ENCODE results near the gene TBC1D22B. TPM values are rescaled to one million over a fixed set of nuclear protein-coding genes. Genes with fewer than 3 reads are reported as not detected.
A peak's percentile ranks its signal among the peaks of the same experiment; 100 is the strongest.
"Not testable (repeated sequence)": the region's sequence is repeated elsewhere in the genome, so short reads cannot be mapped to it uniquely, and the experiment has no call there.

TBC1D22B gene
- total RNA-seq, 1 donor from 2014 or later = 8.0 TPM

DNA sequence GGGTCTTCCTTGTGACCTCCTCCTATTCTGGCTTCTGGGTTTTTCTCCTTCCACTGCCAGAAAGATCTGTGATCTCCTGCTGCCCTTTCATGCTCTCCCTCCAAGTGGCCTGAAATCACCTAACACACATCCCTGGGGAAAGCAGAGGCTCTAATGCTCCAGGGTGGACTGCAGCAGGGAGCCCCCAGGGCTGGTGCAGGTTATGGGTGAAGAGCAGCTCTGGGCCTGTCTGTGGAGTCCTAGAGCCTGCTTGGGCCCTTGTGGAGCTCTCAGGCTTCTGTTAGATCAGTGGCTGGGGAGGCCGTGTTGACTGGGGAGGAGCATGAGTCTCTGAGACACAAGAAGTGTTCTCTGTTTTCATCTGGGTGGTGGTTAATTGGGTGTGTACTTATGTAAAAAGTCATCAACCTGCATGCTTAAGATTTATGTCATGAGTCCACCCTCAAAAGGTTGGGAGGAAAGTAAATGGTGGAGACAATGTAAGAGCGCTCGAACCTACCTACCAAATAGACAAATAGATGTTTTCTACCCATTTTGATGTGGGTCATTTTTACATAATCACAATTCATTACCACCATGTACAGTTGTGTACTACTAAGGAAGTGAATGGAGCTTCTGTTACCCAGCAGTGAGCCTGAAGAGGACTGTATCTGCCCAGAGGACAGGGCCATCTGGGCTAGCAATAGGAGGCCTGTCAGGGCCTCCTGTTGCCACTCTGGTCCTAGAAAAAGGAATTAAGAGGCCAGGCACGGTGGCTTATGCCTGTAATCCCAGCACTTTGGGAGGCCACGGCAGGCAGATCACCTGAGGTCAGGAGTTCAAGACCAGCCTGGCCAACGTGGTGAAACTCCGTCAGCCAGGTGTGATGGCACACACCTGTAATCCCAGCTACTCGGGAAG is 64.2 kb downstream of the TBC1D22B start:
- no peak for DNase-seq

- no peak for DNase-seq
Measured at GRCh38 chr6:37323580-37323979, 66.0 kb downstream of the TBC1D22B start.

DNA sequence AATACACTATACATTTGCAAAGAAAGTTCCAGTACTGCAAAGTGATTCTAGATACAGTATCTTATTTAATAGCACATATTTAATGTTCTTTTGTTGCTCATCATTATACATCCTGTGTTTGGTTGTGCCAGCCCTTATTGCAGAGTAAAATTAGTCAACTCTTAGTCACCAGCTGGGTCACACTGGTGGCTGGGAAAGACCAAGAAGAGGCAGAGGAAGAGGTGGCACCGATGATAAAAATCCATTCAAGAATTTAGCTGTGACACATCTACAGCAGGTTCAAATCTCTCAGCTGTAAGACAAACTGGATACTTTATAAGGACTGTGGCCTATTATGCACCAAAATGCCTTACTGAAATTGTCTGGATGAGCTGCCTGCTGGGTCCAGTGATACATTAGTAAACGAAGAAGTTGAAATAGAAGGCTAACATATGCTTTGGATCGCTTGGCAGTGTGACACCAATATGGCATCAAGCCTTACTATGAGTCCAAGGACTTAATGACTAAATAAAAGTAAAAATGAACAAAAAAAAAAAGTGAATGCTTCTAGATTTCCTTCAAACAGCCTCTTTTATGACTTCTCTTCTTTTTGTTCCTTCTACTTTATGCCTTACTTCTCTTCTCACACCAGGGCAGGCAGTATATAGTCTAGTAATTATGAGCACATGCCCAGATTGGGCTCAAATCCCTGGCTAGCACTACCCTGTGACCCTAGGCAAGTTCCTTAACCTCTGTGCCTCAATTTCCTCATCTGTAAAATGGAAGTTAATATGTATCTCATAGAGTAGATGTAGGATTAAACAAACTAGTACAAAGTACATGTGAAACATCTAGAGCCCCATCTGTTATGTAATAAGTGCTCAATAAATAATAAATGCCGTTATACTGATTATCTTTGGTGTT is 66.8 kb downstream of the TBC1D22B start:
- DNase-seq = no peak

DNA sequence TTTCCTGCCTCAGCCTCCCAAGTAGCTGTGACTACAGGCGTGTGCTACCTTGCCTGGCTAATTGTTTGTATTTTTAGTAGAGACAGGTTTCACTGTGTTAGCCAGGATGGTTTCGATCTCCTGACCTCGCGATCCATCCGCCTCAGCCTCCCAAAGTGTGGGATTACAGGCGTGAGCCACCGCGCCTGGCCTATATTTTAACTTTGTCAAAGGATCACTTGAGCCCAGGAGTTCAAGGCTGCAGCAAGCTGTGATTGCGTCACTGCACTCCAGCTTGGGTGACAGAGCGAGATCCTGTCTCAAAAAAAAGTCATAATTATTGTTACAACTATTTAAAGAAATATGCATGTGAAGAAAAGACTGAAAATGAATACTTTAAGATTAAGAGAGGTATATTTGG is 72.8 kb downstream of the TBC1D22B start:
- not testable (repeated sequence) for DNase-seq

- DNase-seq = no peak
Measured at GRCh38 chr6:37331047-37331446, 73.5 kb downstream of the TBC1D22B start.

DNA sequence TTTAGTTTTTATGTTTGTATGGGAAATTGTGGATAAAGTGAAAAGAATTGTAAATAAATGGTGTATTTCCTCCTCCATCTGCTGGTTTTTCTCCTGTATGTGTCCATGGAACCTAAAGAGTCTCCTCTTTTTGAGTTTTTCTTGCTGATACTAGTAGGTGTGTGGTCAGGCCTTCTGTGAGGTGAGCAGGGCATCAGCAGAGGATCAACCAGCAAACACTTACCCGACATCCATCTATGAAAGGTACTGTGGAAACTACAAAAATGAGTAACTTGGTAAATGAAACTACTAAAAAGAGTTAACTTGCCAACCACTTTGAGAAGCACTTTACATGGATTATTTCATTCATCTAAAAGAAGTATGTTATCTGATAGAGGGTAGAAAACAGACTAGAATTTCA is 75.3 kb downstream of the TBC1D22B start:
- DNase-seq = no peak

DNA sequence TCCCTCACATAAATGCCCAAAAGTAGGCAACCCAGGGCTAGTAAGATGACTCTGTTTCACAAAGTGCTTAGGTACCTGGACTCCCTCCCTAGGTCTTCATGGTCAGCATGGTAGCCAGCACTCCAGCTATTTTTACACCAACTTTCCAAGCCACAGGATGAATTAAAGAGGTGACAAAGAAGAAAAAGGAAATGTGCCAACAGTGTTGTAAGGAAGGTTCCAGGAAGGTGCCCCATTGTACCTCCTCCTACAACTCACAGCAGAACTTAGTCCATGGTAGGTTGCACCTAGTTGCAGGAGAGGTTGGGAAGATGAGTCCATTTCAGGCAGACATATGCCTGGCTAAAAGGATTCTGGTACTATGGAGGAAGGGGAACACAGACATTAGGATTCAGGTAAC is 76.5 kb downstream of the TBC1D22B start:
- DNase-seq = no peak

- not testable (repeated sequence) for DNase-seq
Measured at GRCh38 chr6:37338317-37338716, 80.7 kb downstream of the TBC1D22B start.

DNA sequence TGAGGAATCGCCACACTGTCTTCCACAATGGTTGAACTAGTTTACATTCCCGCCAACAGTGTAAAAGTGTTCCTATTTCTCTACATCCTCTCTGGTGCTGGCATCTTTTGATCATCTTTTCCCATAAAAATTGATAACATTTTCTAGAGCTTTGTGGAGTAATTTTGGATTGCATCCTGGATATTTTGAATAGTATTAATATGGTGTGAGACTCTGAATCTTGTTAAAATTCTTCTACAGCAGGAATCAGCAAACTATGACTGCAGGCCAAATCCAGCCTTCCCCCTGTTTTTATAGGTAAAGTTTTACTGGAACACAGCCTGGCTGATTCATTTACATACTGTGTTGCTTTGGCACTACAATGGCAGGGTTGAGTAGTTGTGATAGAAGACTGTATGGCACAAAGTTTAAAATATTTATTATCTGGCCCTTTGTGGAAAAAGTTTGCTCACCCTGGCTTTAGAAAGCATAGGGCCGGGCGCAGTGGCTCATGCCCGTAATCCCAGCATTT is 81.2 kb downstream of the TBC1D22B start:
- no peak for DNase-seq

GRCh38 chr6:37339741-37340638 is 82.4 kb downstream of the TBC1D22B start:
- DNase-seq = no peak

DNA sequence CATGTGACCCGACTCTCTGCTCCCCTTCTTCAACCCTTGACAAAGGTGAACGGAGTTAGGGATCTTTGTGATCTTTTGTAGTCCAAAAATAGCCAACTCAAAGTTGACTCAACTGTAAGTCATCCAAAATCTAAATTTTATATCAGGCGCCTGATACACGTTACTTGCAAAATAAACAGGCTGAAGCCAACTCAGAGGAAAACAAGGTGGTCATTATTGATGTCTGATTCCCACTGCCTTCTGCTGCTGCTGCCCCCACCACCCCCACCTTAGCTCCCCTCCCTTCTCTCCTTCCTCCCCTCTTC is 83.0 kb downstream of the TBC1D22B start:
- no peak for DNase-seq

DNA sequence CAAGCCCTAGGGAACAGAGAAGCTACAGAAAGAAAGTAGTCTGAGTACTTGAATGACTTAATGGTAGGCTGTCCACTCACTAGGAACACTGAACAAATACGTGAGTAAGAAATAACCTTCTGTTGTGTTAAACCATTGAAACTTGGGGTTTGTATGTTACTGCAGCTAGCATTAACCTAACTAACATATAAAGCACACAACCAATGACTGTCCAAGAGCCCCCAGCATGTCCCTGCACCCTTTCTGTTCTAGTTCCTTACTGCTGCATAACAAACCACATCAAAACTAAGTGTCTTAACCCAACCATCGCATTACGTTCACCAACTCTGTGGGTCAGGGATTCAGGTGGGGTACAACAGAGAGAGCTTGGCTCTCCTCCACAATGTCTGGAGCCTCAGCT is 85.7 kb downstream of the TBC1D22B start:
- DNase-seq = no peak

GRCh38 chr6:37344308-37344707 is 86.7 kb downstream of the TBC1D22B start:
- no peak for DNase-seq

DNA sequence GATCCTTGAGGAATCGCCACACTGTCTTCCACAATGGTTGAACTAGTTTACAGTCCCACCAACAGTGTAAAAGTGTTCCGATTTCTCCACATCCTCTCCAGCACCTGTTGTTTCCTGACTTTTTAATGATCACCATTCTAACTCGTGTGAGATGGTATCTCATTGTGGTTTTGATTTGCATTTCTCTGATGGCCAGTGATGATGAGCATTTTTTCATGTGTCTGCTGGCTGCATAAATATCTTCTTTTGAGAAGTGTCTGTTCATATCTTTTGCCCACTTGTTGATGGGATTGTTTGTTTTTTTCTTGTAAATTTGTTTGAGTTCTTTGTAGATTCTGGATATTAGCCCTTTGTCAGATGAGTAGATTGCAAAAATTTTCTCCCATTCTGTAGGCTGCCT is 88.2 kb downstream of the TBC1D22B start:
- DNase-seq = not testable (repeated sequence)

- DNase-seq = no peak
Measured at GRCh38 chr6:37347177-37347576, 89.6 kb downstream of the TBC1D22B start.

- DNase-seq = no peak
Measured at GRCh38 chr6:37347670-37348111, 90.1 kb downstream of the TBC1D22B start.

GRCh38 chr6:37351027-37351426 is 93.5 kb downstream of the TBC1D22B start:
- DNase-seq = no peak

- no peak for DNase-seq
Measured at GRCh38 chr6:37352384-37352783, 94.8 kb downstream of the TBC1D22B start.

DNA sequence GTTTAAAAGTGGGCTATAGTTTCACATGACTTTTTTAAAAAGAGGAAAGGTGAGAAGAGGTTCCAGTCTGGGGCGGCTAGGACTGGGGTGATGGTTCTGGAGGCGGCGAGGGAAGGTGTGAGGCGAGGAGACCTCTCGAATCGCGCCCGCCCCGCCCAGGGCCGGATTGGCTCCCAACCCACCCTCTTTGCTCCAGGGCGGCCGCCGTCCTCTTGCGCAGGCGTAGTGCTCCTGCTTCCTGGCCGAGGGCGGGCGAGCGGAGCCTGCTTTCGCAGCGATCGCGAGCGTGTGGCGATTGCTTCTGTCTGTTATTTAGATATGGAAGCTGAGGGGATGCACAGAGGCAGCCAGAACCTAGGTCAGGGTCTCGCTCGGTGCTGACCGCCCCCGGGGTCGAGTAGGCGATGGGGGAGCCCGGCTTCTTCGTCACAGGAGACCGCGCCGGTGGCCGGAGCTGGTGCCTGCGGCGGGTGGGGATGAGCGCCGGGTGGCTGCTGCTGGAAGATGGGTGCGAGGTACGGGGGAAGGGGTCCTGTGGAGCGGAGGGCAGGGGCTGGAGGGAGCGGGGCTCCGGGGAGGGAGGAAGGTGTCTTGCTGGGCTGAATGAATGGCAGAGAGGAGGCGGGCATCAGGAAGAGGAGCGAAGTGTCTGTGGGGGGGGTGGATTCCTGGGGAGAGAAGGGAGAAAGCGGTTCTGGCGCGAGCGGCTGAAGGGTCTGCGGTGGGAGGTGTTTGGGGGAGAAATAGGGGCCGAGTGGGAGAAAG is 96.4 kb downstream of the TBC1D22B start, which contains the start of gene RNF8:
Gene RNF8, plus strand, starts transcription at position 223 of the 765 bp plus-strand sequence. Its CDS starts 182 bp downstream, at position 405.
- DNase-seq = peak; percentile 79

DNA sequence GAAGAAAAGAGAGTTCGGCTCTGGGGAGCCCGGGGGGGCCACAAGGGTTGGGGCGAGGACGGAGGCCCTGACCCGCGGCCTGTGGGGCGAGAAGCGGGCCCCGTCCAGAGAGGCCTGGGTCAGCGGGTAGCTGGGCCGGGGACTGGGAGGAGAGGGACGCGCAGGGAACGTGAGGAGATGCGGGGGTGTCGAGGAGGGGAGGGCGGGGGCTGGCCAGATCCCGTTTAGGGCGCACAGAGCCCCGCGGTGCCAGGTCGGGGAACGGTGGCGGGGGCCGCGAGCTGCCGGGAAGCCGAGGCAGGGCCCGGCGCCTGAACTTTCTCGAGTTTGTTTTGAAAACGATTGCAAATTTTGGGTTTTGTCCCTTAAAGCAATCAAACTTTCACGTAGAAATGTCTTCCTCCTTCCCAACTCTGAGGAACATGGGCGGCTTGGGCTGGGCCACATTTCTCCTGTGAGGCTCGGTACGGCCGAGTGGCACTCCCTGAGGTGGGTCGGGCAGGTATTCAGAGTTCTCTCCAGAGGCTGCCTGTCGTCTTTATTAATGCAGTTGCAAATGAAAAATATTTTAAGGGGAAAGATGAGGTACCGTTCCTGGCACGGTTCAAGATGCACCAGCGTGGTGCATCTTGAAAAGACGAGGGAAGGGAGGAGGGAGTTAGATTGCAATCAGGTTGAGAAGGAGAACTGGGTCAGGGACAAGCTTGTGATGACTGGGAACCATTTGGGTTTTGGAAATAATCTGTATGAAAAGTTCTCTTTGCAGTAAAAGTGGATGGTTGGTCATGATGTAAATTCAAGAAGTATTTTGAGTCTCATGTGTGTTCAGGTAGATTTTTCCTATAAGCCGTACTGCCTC is 97.2 kb downstream of the TBC1D22B start:
- DNase-seq = peak; percentile 15

Measured in occipital lobe (tissue), 2 donors.